ENCODE data around the gene BMAL1. TPM values are rescaled to one million over a fixed set of nuclear protein-coding genes. Genes with fewer than 3 reads are reported as not detected.
"Not testable (repeated sequence)": the region's sequence is repeated elsewhere in the genome, so short reads cannot be mapped to it uniquely, and the experiment has no call there.

BMAL1 gene
- total RNA-seq, 1 donor from 2014 or later = 8.6 TPM

- peaks cover 2% of the 10 kb centered on the region for H3K27me3 Mint-ChIP-seq (ENCODE audit: unreplicated experiment)
- no peak for DNase-seq
- peaks cover 6% of the 10 kb centered on the region for H3K36me3 Mint-ChIP-seq (ENCODE audit: unreplicated experiment)
- TF ChIP-seq CTCF (IDR thresholded peaks at IDR 0.05; ENCODE audit: partially characterized antibody, unreplicated experiment) = no peak
- H3K9me3 Mint-ChIP-seq (ENCODE audit: unreplicated experiment) = peaks cover 2% of the 10 kb centered on the region
- no peak overlapping the region for H3K27ac Mint-ChIP-seq (ENCODE audit: unreplicated experiment)
- H3K4me3 Mint-ChIP-seq (ENCODE audit: unreplicated experiment) = no peak overlapping the region
- H3K4me1 Mint-ChIP-seq (ENCODE audit: low read depth, unreplicated experiment) = no peaks in the 10 kb centered on the region
Measured at GRCh38 chr11:13429288-13429687, 151.7 kb downstream of the BMAL1 start.

GRCh38 chr11:13429836-13430235 lies 152.2 kb downstream of the BMAL1 start:
- Mint-ChIP-seq H3K27me3 (ENCODE audit: unreplicated experiment) (peaks cover 2% of the 10 kb centered on the region), H3K9me3 (ENCODE audit: unreplicated experiment) (peaks cover 2% of the 10 kb centered on the region), H3K36me3 (ENCODE audit: unreplicated experiment) (peaks cover 6% of the 10 kb centered on the region), H3K27ac (ENCODE audit: unreplicated experiment) (no peak overlapping the region), H3K4me3 (ENCODE audit: unreplicated experiment) (no peak overlapping the region), H3K4me1 (ENCODE audit: low read depth, unreplicated experiment) (no peaks in the 10 kb centered on the region)
- no peak for TF ChIP-seq CTCF (IDR thresholded peaks at IDR 0.05; ENCODE audit: partially characterized antibody, unreplicated experiment)
- no peak for DNase-seq

- Mint-ChIP-seq H3K4me3 (ENCODE audit: unreplicated experiment) (no peak overlapping the region), H3K9me3 (ENCODE audit: unreplicated experiment) (no peaks in the 10 kb centered on the region), H3K4me1 (ENCODE audit: low read depth, unreplicated experiment) (no peaks in the 10 kb centered on the region), H3K36me3 (ENCODE audit: unreplicated experiment) (no peaks in the 10 kb centered on the region), H3K27me3 (ENCODE audit: unreplicated experiment) (peaks cover 2% of the 10 kb centered on the region), H3K27ac (ENCODE audit: unreplicated experiment) (no peak overlapping the region)
- no peak for TF ChIP-seq CTCF (IDR thresholded peaks at IDR 0.05; ENCODE audit: partially characterized antibody, unreplicated experiment)
- DNase-seq = no peak
Measured at GRCh38 chr11:13433437-13433836, 155.8 kb downstream of the BMAL1 start.

- Mint-ChIP-seq H3K36me3 (ENCODE audit: unreplicated experiment) (no peaks in the 10 kb centered on the region), H3K9me3 (ENCODE audit: unreplicated experiment) (no peaks in the 10 kb centered on the region), H3K27me3 (ENCODE audit: unreplicated experiment) (peaks cover 2% of the 10 kb centered on the region), H3K4me1 (ENCODE audit: low read depth, unreplicated experiment) (no peaks in the 10 kb centered on the region), H3K27ac (ENCODE audit: unreplicated experiment) (no peak overlapping the region), H3K4me3 (ENCODE audit: unreplicated experiment) (no peak overlapping the region)
- TF ChIP-seq CTCF (IDR thresholded peaks at IDR 0.05; ENCODE audit: partially characterized antibody, unreplicated experiment) = no peak
- DNase-seq = no peak
Measured at GRCh38 chr11:13434247-13435205, 156.9 kb downstream of the BMAL1 start.

DNA sequence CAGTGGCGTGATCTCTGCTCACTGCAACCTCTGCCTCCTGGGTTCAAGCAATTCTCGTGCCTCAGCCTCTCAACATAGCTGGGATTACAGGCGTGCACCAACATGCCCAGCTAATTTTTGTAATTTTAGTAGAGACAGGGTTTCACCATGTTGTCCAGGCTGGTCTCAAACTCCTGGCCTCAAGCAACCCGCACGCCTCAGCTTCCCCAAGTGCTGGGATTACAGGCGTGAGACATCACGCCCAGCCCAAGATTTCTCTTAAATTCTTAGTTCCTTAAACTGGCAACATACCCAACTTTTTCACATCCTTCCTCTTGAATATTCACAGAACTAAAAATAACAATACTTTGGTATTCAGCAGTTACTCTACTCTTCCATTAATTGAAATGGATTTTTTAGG lies 159.2 kb downstream of the BMAL1 start:
- not testable (repeated sequence) for H3K36me3 Mint-ChIP-seq (ENCODE audit: unreplicated experiment); H3K4me3 Mint-ChIP-seq (ENCODE audit: unreplicated experiment); H3K9me3 Mint-ChIP-seq (ENCODE audit: unreplicated experiment); H3K4me1 Mint-ChIP-seq (ENCODE audit: low read depth, unreplicated experiment); DNase-seq; H3K27me3 Mint-ChIP-seq (ENCODE audit: unreplicated experiment); H3K27ac Mint-ChIP-seq (ENCODE audit: unreplicated experiment)

Other genes with a start within 250 kb of the BMAL1 start
- 42.6 TPM for gene BTBD10, start 185.4 kb downstream of the BMAL1 start, total RNA-seq (ENCODE audit: unreplicated experiment)
- not detected for gene PTH, start 218.2 kb downstream of the BMAL1 start, total RNA-seq (ENCODE audit: unreplicated experiment)